ENCODE data around the gene GPC6.

GRCh38 chr13:93183302-93183701 is 43.3 kb upstream of the GPC6 start:
- TF ChIP-seq, protein P1, sequence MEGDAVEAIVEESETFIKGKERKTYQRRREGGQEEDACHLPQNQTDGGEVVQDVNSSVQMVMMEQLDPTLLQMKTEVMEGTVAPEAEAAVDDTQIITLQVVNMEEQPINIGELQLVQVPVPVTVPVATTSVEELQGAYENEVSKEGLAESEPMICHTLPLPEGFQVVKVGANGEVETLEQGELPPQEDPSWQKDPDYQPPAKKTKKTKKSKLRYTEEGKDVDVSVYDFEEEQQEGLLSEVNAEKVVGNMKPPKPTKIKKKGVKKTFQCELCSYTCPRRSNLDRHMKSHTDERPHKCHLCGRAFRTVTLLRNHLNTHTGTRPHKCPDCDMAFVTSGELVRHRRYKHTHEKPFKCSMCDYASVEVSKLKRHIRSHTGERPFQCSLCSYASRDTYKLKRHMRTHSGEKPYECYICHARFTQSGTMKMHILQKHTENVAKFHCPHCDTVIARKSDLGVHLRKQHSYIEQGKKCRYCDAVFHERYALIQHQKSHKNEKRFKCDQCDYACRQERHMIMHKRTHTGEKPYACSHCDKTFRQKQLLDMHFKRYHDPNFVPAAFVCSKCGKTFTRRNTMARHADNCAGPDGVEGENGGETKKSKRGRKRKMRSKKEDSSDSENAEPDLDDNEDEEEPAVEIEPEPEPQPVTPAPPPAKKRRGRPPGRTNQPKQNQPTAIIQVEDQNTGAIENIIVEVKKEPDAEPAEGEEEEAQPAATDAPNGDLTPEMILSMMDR (IDR thresholded peaks at IDR 0.05): no peak
- TF ChIP-seq MAFK (IDR thresholded peaks at IDR 0.05; ENCODE audit: partially characterized antibody) (no peak), CEBPB (IDR thresholded peaks at IDR 0.05) (no peak), CHD4 (IDR thresholded peaks at IDR 0.05; ENCODE audit: borderline replicate concordance) (no peak), RNF2 (IDR thresholded peaks at IDR 0.05; ENCODE audit: borderline replicate concordance, low read depth) (no peak), POLR2A (IDR thresholded peaks at IDR 0.05; ENCODE audit: low read length) (no peak), NFE2L2 (conservative IDR thresholded peaks at IDR 0.05; ENCODE audit: low read length) (no peak), EP300 (IDR thresholded peaks at IDR 0.05) (no peak), CBX8 (IDR thresholded peaks at IDR 0.05) (no peak), GATA3 (IDR thresholded peaks at IDR 0.05; ENCODE audit: borderline replicate concordance) (no peak), RAD21 (conservative IDR thresholded peaks at IDR 0.05 in 1 of 2, IDR thresholded peaks at IDR 0.05 in 1 of 2) (no peak), ESRRA (IDR thresholded peaks at IDR 0.05; ENCODE audit: borderline replicate concordance, low read length) (no peak), CHD2 (IDR thresholded peaks at IDR 0.05; ENCODE audit: low read length, partially characterized antibody) (no peak)

All from A549 (cell line).